HG03060 (cell line): ENCODE data around the gene EVI5.

Experiments used
- ATAC-seq: cut with Tn5 transposase; IDR thresholded peaks from one replicate; pipeline ENCODE4 v1.9.1; 2021; ENCODE audit warnings: low read depth, moderate number of reproducible peaks; ENCODE audit not compliant: unreplicated experiment

Gene EVI5

DNA sequence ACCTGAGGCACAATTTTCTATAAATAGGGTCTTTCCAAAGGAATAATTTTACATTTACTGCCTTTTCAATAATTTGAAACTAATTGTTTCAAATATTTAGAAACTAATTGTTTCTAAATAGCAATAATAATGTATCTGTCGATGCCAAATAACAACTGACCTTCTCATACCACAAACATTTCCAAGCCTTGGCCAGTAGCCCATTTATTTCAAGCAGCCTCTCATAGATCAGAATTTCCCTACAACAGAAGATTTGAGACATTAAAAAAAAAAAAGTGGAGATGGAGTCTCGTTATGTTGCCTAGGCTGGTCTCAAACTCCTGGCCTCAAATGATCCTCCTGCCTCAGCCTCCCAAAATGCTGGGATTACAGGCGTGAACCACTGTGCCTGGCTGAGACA lies 296.1 kb downstream of the EVI5 start:
- no peak for ATAC-seq

DNA sequence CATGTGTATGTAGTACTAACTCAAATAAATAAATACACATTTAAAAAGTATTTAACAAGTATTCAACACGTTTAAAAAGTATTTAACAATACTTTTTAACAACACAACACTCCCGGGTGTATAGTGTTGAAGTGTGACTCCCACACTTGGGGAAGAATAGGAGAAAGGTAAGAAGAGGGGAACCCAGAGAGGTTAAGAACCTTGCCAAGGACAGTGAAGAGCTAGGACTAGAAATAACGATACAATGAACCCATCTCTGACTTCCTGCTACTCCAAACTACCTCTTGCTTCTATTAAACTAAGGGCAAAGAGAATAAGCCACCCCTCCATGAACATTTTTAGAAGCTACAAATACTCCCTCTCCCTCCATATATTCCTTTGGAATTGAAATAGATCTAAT lies 296.5 kb downstream of the EVI5 start:
- no peak for ATAC-seq

DNA sequence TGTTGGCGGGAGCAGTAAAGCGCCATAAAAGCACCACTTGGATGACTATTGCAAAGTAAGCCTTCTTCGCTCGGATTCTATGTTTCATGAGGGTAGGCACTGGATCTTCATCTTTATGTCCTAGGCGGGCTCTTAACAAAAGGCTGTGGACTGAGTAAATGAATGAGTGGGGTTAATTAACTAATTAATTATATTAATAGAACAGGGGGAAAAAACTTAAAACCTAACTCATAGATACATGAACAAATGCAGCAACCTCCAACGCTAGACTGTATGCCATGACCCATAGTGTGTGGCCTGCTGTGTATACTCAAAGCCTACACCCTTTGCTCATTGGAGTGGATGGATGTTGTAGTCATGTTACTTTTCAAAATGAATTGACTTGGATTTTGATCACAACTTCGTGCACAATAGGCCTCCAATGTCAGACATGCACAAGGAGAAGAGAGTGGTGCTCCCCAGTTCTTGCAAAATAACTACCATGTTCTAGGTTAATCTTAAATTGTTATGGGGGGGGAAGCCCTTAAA lies 297.8 kb downstream of the EVI5 start:
- ATAC-seq = no peak

DNA sequence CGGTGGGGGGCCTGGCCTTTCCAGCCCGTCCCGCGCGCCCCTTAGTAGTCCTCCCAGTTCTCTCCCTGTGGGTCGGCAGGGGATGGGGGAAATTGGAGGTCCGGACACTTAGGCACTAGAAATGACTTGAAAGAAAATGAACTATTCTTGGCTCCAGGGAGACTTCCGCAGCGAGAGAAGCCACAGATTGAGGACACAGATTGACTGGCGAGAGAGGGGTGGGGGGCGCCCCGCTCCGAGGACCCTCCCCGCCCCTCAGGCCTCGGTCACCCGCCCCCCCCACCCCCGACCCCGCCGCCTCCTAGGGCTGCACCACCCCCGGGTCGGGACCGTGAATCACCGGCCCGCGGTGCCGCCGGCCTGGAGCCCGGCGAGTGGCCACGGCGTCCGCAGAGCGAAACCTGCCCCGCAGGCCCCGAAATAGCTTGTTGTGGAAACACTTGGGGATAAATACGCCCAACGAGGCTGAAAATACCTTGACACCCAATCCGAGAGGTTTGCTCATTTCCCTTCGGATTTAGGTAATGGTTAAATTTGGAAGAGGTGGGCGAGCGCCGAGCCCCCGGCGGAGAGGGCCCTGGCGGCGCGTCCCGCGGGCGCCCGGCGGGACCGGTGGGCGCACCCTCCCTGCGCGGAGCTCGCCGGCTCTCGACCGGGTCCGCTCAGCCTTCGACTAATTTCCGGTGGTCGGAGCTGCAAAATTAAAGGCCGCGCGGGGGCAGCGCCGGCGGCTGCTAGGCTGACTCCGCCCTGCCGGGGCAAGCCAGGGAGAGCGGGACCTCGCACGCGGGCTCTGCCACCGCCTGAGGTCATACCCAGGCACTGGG lies 298.4 kb downstream of the EVI5 start, which contains the start of gene GFI1:
GFI1 (minus strand) TSS at position 675 of the 827 bp plus-strand sequence. CDS start 3,438 bp downstream, outside the sequence.
- no peak for ATAC-seq

DNA sequence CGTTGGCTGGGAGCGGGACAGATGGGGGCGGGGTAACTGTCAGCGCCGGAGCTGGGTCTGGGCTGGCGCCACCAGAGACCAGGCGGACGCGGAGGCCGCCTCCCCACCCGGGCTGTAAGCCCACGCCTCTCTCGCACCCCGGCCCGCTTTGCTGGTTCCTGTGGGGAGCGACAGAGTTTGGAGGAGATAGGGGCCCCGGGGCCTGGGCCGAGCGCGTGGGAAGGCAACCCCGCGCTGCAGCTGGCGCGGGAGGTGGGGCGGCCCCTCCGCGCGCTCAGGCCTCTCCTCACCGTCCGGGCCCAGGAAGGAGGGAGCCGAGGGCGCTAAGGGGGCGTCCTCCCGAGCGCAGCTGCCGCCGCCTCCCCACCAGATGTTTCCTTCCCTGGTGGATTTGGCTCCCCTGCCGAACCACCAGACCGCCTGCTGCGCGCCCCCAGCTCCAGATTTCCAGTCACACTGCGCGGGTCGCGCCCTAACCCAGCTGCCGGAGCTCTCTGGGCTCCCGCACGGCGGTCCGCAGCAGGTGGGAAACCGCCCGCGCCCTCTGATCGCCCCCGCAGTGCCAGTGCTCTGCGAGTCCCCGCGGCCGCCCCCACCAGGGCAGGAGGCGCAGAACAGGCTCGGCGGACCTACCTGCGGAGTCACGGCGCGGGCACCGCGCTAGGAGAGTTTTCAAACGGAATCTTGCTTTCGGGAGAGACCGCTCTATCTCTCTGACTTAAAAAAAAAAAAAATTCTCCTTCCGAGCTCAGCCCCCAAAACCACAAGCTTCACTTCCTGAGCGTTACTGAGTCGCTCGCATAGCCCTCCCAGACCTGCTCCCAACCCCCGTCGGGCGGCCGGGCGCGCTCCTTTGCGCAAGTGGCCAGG lies 299.3 kb downstream of the EVI5 start:
- ATAC-seq = peak; percentile 35

DNA sequence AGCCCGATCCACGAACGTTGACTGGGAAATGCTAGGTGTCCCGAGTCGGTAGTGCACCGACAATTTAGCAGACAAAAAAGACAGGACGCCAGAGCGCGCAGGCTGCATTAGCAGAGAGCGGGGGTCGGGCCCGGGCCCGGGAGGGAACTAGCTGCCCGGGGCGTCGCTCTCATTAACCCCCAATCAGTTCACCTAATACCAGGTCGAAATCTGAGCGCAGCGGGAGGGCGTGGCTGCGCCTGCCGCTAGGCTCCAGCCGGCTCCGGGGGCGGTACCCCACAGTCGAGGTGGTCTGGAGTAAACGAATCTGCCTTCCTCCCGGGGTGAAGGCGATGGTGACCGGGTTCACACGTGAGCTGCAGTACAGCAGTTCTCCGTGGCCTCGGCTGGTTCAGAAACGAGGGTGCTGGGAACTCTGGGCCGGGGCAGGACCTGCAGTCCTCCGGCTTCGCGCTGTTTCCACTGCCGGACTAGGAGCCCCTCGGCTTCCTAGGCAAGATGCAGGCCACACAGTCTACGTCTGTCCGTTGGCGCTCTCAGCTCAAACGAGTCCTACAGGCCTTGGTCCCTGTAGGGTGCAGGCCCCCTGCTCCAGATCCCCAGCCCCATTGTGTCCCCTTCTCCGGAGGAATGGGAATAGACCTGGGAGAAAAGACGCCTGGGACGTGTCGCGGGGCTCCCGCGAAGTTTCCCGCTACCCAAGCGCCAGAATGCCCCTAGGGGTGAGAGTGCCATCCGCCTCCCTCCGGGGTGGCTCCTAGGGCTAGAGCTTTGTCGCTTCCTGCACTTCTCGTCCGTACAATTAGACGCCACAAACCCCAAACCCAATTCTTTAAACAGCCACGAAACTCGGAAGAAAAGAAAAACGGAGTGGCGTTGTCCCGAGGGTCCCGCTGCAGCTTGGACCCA lies 300.2 kb downstream of the EVI5 start:
- no peak for ATAC-seq

DNA sequence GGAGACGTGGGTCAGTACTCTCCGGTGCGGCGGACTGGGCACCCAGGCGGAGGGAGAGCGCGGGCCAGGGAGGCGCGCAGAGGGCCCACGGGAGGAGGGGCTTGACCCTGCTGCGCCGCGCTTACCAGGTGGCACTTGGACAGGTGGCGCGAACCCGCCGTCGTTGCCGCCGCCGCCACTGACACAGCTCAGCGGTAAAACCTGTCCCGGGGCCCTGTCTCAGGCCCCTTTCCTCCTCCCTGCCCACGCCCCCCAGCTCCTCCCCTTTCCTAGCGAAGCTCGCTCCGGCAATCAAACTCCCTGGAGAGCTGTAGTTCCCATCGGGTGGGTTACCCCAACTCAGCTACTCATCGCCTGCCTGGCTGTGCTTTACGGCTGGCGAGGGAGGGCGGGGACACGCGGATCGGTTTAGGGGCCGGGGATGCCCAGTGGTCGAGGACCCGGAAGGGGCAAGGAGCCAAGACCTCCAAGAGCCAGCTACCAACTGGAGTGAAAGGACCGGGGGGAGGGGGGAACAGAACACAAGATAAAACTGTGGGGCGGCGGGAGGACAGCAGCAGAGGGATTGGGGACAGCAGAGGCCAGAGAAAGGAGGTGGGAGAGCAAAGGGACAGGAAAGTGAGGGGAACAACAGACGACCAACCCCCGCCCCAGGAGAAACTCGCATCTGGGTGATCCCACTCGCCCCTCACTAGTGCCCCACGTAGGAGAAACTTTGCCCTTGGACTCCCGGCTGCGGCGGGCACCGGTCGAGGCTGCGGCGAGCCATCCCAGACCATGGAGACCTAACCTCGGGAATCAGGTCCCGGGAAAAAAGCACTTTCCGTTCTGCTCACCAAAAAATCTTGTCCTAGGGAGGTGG lies 301.1 kb downstream of the EVI5 start:
- ATAC-seq = no peak

DNA sequence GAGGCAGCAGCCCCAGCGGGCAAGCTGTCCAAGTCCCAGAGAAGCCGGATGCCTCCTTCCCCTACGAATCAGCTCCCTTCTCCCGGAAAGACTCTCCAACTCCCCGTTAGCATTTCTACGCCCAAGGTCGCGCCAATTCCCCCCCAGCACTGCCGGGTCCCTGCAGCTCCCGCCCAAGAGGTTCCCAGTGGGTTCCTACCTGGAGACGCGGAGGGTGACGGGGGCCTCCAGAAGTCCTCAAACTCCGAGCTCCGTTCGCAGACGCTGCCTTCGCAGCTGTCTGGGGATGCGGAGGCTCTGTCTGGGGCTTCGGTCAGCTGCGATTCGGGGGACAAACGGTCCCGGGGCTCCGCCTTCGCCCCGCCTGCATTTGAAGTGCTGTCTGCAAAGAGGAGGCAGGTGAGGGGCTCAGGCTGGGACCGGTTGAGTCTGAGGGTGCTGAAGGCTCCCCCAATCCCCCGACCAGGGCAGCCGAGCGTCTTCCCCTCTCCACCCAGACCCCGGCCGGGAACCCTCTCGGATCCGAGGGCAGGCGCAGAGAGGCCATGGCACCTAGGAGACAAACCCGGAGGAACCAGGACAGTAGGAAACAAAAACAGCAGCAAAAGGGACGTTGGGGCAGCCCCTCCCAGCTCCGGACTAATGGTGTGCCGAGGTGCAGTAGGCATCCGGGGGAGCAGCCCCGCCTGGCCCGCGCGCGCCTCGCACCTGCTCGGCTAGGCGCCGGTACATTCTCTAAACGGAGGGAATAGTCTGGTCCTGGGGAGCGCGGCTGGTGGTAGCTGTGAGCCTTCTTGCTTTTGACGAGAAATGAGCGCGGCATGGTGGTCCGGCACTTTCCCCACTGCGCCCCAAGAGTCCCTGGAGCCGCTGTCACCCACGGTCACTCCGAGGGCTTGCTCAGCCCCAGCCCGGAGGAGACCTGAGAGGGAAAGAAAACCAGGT lies 302.0 kb downstream of the EVI5 start:
- ATAC-seq = no peak

DNA sequence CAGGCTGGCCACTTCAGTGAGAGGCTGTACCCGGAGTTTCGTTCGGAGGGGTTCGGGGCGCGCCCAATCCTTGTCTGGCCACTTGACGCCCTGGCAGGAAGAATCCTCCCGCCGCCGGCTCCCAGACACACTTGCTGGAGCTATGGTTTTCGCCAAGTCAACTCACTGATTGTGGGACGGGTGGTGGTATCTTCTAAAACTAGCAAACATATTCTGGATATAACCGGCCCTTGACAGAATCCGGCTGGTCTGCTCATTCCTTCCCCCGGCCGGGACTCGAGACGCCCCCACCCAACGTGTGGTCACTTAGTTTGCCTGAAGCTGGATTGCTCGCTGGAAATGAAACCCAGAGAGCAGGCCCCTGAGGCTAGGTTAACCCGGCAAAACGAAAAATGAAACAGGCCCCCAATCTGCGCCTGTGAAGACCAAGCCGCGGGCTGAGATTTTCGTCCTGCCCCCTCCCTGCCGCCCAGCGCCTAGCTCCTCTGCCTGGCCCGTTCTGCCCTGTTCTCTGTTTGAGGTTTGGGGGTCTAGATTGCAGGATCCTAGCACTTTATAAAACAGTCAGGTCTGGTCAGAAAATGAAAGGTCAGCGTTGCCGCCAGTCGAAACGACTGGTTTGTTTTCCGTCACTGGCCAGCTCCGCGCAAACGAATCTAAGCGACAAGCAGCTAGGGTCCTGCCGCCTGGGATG lies 302.8 kb downstream of the EVI5 start:
- ATAC-seq = no peak

DNA sequence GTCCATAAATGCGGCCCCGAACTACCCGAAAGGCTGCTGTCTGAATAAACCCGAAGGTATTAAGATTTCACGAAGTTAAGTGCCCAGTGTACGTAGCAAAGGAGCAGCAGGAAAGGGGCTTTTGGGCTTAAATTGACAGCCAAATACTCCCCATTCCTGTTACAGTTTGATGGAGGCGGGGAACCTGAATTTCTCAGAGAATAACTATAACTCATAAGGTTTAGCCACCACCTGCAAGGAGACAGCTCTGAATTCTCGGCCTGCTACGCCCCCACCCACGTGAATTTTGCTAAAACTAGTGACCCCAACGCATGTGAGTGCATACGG lies 303.3 kb downstream of the EVI5 start:
- ATAC-seq = no peak

DNA sequence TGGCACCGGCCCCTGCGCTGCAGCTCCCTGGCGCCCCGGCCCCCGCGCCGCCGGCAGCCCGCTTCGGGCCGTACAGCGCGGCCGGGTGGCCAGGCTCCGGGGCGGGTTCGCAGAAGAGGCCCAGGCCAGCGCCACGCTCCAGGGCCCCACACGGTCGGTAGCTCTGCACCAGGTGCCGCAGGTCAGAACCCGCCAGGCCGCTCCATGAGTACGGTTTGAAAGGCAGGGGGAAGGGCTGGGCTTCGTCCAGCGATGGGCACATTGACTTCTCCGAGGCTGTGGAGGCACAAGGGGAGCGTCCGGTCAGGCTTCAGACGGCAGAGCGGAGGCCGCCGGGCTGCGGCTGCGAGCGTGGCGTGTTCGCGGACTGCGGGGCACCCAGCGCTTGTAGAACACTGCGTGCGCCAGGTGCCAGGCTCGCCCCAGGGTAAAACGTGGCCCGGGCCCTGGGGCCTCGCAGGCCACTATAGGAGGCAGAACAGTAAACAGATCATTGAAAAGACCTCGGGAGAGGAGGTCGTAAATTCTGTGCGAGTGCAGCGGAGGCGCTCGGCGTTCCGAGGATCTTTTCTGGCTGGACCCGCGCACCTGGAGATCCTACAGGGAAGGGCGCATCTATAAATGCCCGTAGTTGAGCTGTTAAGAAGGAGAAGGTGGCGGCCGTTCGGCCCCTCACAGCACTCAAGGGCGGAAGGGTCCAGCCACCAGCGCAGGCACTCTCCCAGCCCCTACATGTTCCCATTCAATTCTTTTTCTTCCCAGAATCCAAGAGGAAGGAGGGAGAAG lies 303.9 kb downstream of the EVI5 start:
- ATAC-seq = no peak

DNA sequence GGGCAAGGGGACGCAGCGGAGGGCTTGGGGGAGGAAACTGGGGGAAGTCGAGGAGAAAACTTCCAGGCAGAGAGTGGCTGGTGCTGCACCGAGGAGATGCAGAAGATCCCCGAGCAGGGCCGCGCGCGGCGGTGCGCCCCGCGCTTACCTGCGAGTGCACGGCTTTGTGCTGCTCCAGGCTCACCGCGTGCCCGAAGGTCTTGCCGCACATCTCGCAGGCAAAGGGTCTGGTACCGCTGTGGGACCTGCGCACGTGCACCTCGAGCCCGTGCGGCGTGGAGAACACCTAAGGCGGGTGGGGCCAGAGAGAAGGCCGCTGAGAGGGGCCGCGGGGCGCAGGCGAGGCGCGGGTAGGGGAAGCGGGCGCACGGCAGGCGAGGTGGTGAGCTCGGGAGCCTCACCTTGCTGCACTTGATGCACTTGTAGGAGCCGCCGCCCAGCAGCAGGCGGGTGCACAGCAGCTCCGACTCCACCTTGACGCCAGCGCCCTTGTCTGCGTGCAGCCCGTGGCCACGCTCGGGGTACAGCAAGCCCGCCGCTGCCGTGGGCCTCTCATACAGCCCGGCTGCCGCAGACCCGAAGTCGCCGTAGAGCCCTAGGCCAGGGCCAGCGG lies 304.6 kb downstream of the EVI5 start:
- no peak for ATAC-seq

DNA sequence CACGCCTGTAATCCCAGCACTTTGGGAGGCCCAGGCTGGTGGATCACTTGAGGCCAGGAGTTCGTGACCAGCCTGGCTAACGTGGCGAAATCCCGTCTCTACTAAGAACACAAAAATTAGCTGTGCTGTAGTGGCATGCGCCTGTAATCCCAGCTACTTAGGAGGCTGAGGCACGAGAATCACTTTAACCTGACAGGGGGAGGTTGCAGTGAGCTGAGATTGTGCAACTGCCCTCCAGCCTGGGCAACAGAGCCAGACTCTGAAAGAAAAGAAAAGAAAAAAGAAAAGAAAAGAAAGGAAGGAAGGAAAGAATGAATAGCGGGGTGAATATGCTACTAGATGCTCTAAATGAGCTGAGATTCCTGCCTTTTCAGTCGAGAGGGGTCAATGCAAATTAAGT lies 305.3 kb downstream of the EVI5 start:
- no peak for ATAC-seq

DNA sequence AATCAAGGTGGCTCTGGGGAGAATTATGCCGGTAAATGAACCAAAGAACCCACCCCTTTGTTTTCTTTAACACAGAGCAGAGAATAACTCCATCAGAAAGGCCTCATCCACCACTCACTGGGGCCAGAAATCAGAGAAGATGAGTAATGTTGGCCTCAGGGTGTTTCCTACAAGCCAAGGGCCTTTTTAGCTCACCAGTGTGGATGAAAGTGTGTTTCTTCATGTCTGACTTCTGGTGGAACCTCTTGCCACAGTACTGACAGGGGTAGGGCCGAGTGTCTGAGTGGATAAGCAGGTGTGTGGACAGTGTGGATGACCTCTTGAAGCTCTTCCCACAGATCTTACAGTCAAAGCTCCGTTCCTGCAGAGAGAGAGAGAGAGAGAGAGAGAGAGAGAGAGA lies 306.5 kb downstream of the EVI5 start:
- ATAC-seq = no peak

DNA sequence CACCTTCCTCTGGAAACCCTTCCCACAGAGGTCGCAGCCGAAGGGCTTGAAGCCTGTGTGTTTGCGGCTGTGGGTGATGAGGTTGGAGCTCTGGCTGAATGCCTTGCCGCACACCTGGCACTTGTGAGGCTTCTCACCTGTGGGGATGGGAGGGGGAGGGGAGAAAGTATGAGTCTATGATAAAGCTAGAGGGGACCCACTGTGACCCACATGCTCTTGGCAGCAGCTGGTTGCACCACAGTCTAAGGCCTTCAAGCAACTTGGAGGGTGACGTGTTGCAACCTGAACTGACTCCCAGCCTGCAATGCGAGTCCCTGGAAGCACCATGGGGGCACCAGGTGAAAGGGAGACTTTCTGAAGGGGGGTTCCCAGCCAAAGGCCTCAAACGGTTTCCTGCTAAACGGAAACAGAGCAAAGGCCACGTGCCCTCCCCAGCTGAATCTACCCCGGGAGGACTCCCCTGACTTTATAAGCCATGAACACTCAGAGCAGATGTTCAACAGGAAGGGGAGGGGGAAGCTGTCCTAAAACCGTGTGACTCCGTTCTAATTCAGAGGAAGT lies 308.8 kb downstream of the EVI5 start:
- ATAC-seq = no peak

DNA sequence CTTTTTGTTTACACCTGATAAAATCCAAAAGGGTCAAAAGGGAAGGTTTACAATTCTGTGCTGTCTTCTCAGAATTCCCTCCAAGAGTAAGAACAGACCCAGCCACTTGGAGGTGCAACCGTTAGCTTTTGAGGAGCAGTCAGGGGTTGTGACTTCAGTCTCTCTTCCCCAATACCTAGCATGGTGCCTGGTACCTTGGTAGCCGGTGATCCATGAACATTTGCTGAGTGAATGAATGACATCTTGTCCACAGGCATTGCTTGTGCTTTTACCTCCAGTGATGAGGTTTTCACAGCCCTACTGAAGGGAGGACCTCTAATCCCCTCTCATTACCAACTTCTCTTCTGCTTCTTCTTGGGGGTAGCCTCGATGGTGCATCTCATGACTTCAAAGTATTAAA lies 309.9 kb downstream of the EVI5 start:
- no peak for ATAC-seq
